ENCODE data around the gene RGR. TPM values are rescaled to one million over a fixed set of nuclear protein-coding genes. Genes with fewer than 3 reads are reported as not detected.

Gene RGR
- total RNA-seq, 2 donors from 2014 or later: not detected

DNA sequence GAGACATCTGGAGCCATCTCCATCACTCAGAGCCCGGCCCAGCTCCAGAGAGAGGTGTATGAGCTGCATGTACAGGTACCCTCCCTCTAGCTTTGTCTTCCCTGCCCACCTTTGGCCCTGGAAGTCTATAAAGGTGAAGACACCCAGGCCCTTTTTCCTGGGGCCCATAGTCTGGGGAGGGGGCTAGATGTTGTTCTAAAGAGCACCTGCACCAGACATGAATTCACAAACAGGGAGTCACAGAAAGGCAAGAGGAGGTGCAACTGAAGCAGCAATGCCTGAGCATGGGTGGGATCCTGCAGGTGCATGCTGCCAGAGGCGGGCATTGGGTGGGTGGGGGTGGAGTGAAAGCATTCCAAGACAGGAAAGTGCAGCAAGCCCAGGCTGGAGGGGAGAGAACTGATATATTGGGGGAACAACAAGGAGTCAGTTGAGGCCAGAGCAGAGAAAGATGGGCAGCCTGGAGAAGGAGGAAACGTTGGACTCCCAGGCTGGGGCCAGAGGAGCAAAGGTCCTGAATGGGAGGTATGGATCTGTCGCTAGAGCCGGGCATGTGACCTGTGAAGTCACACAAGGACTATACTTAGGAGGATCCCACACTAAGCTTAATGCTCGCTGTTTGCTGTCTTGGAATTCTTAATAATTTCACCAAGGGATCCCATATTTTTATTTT lies 38.9 kb upstream of the RGR start:
- Mint-ChIP-seq H3K27ac (no peak overlapping the region), H3K9me3 (no peaks in the 10 kb centered on the region), H3K4me3 (no peak overlapping the region), H3K36me3 (ENCODE audit: low read depth) (no peaks in the 10 kb centered on the region), H3K27me3 (ENCODE audit: insufficient read depth) (peaks cover 4% of the 10 kb centered on the region), H3K4me1 (no peaks in the 10 kb centered on the region)
- H3K9ac ChIP-seq (ENCODE audit: extremely low read depth, low read length, poor library complexity, severe bottlenecking): no peak overlapping the region
- H3K9me3 ChIP-seq (ENCODE audit: control insufficient read depth, low read length): no peaks in the 10 kb centered on the region
- WGBS, 2 experiments (ENCODE audit: insufficient coverage in 1 of 2, insufficient read length in 1 of 2): 71 to 84% methylated on average over 5 to 6 of the region's 6 CpGs
- TF ChIP-seq, protein P1, sequence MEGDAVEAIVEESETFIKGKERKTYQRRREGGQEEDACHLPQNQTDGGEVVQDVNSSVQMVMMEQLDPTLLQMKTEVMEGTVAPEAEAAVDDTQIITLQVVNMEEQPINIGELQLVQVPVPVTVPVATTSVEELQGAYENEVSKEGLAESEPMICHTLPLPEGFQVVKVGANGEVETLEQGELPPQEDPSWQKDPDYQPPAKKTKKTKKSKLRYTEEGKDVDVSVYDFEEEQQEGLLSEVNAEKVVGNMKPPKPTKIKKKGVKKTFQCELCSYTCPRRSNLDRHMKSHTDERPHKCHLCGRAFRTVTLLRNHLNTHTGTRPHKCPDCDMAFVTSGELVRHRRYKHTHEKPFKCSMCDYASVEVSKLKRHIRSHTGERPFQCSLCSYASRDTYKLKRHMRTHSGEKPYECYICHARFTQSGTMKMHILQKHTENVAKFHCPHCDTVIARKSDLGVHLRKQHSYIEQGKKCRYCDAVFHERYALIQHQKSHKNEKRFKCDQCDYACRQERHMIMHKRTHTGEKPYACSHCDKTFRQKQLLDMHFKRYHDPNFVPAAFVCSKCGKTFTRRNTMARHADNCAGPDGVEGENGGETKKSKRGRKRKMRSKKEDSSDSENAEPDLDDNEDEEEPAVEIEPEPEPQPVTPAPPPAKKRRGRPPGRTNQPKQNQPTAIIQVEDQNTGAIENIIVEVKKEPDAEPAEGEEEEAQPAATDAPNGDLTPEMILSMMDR (conservative IDR thresholded peaks at IDR 0.05): no peak
- H3K36me3 ChIP-seq (ENCODE audit: control insufficient read depth, insufficient read depth, low read length): no peaks in the 10 kb centered on the region
- H3K4me3 ChIP-seq (ENCODE audit: low read length): no peak overlapping the region
- H3K4me1 ChIP-seq (ENCODE audit: control insufficient read depth, insufficient read depth, low read length): no peaks in the 10 kb centered on the region
- peak; percentile 3 for DNase-seq
- no peak overlapping the region for H3K27ac ChIP-seq (ENCODE audit: low read depth, low read length)
- peaks cover 13% of the 10 kb centered on the region for H3K27me3 ChIP-seq (ENCODE audit: control insufficient read depth, insufficient read depth, low read length, poor library complexity, severe bottlenecking)

DNA sequence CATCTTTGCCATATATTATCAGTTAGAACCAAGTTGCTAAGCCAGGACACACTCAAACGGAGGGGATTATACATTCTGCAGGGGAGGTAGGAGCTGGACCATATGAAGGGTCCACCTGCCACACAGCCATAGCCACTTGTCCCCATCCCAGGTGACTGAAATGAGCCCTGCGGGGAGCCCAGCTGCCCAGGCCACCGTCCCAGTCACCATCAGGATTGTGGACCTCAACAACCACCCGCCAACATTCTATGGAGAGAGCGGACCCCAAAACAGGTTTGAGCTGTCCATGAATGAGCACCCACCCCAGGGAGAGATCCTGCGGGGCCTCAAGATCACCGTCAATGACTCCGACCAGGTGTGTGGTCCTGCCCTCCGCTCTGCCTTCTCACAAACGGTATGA lies 36.8 kb upstream of the RGR start:
- Histone ChIP-seq H3K9me3 (ENCODE audit: control insufficient read depth, low read length) (no peaks in the 10 kb centered on the region), H3K4me1 (ENCODE audit: control insufficient read depth, insufficient read depth, low read length) (no peaks in the 10 kb centered on the region), H3K27ac (ENCODE audit: low read depth, low read length) (no peak overlapping the region), H3K36me3 (ENCODE audit: control insufficient read depth, insufficient read depth, low read length) (no peaks in the 10 kb centered on the region), H3K27me3 (ENCODE audit: control insufficient read depth, insufficient read depth, low read length, poor library complexity, severe bottlenecking) (peaks cover 13% of the 10 kb centered on the region), H3K4me3 (ENCODE audit: low read length) (no peak overlapping the region), H3K9ac (ENCODE audit: extremely low read depth, low read length, poor library complexity, severe bottlenecking) (no peak overlapping the region)
- H3K4me3 Mint-ChIP-seq: no peak overlapping the region
- H3K9me3 Mint-ChIP-seq: no peaks in the 10 kb centered on the region
- 87 to 88% methylated on average over 4 to 10 of the region's 10 CpGs for WGBS, 2 experiments (ENCODE audit: insufficient coverage in 1 of 2, insufficient read length in 1 of 2)
- H3K27me3 Mint-ChIP-seq (ENCODE audit: insufficient read depth): peaks cover 4% of the 10 kb centered on the region
- TF ChIP-seq, protein P1 (conservative IDR thresholded peaks at IDR 0.05): no peak
- H3K4me1 Mint-ChIP-seq: no peaks in the 10 kb centered on the region
- no peak for DNase-seq
- H3K27ac Mint-ChIP-seq: no peak overlapping the region
- no peaks in the 10 kb centered on the region for H3K36me3 Mint-ChIP-seq (ENCODE audit: low read depth)

DNA sequence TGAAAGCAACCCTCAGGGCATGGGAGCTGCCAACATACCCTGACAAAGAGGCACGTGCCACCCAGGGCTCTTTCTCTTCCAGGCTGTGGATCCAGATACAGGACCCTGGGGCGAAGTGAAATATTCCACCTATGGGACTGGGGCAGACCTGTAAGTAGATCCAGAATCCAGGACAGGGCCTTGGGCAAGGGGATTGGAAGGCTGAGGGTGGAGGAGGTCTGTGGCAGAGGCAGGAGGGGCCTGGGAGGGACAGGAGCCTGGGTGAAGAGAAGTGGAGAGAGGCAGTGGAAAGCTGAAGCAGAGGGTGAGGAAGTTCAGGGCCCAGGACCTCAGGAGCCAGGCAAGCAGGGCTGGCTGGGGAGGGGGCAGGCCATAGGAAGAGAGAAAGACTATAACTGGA lies 33.3 kb upstream of the RGR start:
- TF ChIP-seq, protein P1 (conservative IDR thresholded peaks at IDR 0.05): no peak
- no peak overlapping the region for H3K4me3 ChIP-seq (ENCODE audit: low read length)
- DNase-seq: no peak
- H3K27ac Mint-ChIP-seq: no peak overlapping the region
- 71 to 81% methylated on average over 1 to 2 of the region's 2 CpGs for WGBS, 2 experiments (ENCODE audit: insufficient coverage in 1 of 2, insufficient read length in 1 of 2)
- peaks cover 13% of the 10 kb centered on the region for H3K27me3 ChIP-seq (ENCODE audit: control insufficient read depth, insufficient read depth, low read length, poor library complexity, severe bottlenecking)
- no peak overlapping the region for H3K27ac ChIP-seq (ENCODE audit: low read depth, low read length)
- H3K9me3 ChIP-seq (ENCODE audit: control insufficient read depth, low read length): no peaks in the 10 kb centered on the region
- H3K36me3 Mint-ChIP-seq (ENCODE audit: low read depth): no peaks in the 10 kb centered on the region
- H3K9me3 Mint-ChIP-seq: no peaks in the 10 kb centered on the region
- no peaks in the 10 kb centered on the region for H3K36me3 ChIP-seq (ENCODE audit: control insufficient read depth, insufficient read depth, low read length)
- no peak overlapping the region for H3K4me3 Mint-ChIP-seq
- peaks cover 4% of the 10 kb centered on the region for H3K27me3 Mint-ChIP-seq (ENCODE audit: insufficient read depth)
- no peaks in the 10 kb centered on the region for H3K4me1 Mint-ChIP-seq
- H3K9ac ChIP-seq (ENCODE audit: extremely low read depth, low read length, poor library complexity, severe bottlenecking): no peak overlapping the region
- no peaks in the 10 kb centered on the region for H3K4me1 ChIP-seq (ENCODE audit: control insufficient read depth, insufficient read depth, low read length)
